ENCODE measurements around the gene FER1L5.

The FER1L5 gene

GRCh38 chr2:96692094-96692971 lies 49.8 kb downstream of the FER1L5 start:
- no peak for TF ChIP-seq TAF1 (IDR thresholded peaks at IDR 0.05; ENCODE audit: borderline replicate concordance, low read depth, low read length)
- TF ChIP-seq POLR2AphosphoS5 (IDR thresholded peaks at IDR 0.05; ENCODE audit: low read depth, low read length), result no peak
- TF ChIP-seq POLR2A (IDR thresholded peaks at IDR 0.05; ENCODE audit: low read depth, low read length), result no peak
- DNase-seq (ENCODE audit: insufficient read length) (no peak), FAIRE-seq (no peak)

- DNase-seq (ENCODE audit: insufficient read length), result no peak
- no peak for FAIRE-seq
- no peak for TF ChIP-seq POLR2A (IDR thresholded peaks at IDR 0.05; ENCODE audit: low read depth, low read length)
- no peak for TF ChIP-seq TAF1 (IDR thresholded peaks at IDR 0.05; ENCODE audit: borderline replicate concordance, low read depth, low read length)
- no peak for TF ChIP-seq POLR2AphosphoS5 (IDR thresholded peaks at IDR 0.05; ENCODE audit: low read depth, low read length)
Observed at GRCh38 chr2:96693286-96694200, 51.0 kb downstream of the FER1L5 start.

- no peak for DNase-seq (ENCODE audit: insufficient read length)
- TF ChIP-seq POLR2A (IDR thresholded peaks at IDR 0.05; ENCODE audit: low read depth, low read length) (no peak), TAF1 (IDR thresholded peaks at IDR 0.05; ENCODE audit: borderline replicate concordance, low read depth, low read length) (no peak), POLR2AphosphoS5 (IDR thresholded peaks at IDR 0.05; ENCODE audit: low read depth, low read length) (no peak)
- FAIRE-seq, result no peak
Observed at GRCh38 chr2:96694279-96694678, 51.7 kb downstream of the FER1L5 start.

- DNase-seq (ENCODE audit: insufficient read length) (no peak), FAIRE-seq (no peak)
- TF ChIP-seq POLR2A (IDR thresholded peaks at IDR 0.05; ENCODE audit: low read depth, low read length), result no peak
- TF ChIP-seq TAF1 (IDR thresholded peaks at IDR 0.05; ENCODE audit: borderline replicate concordance, low read depth, low read length), result no peak
- TF ChIP-seq POLR2AphosphoS5 (IDR thresholded peaks at IDR 0.05; ENCODE audit: low read depth, low read length), result no peak
Observed at GRCh38 chr2:96694816-96695455, 52.4 kb downstream of the FER1L5 start.

GRCh38 chr2:96695602-96696001 lies 53.0 kb downstream of the FER1L5 start:
- TF ChIP-seq TAF1 (IDR thresholded peaks at IDR 0.05; ENCODE audit: borderline replicate concordance, low read depth, low read length) (no peak), POLR2AphosphoS5 (IDR thresholded peaks at IDR 0.05; ENCODE audit: low read depth, low read length) (no peak), POLR2A (IDR thresholded peaks at IDR 0.05; ENCODE audit: low read depth, low read length) (no peak)
- FAIRE-seq, result no peak
- no peak for DNase-seq (ENCODE audit: insufficient read length)

- DNase-seq (ENCODE audit: insufficient read length), result no peak
- no peak for FAIRE-seq
- TF ChIP-seq TAF1 (IDR thresholded peaks at IDR 0.05; ENCODE audit: borderline replicate concordance, low read depth, low read length), result no peak
- TF ChIP-seq POLR2AphosphoS5 (IDR thresholded peaks at IDR 0.05; ENCODE audit: low read depth, low read length), result no peak
- no peak for TF ChIP-seq POLR2A (IDR thresholded peaks at IDR 0.05; ENCODE audit: low read depth, low read length)
Observed at GRCh38 chr2:96697476-96697875, 54.9 kb downstream of the FER1L5 start.

- TF ChIP-seq POLR2A (IDR thresholded peaks at IDR 0.05; ENCODE audit: low read depth, low read length) (no peak), TAF1 (IDR thresholded peaks at IDR 0.05; ENCODE audit: borderline replicate concordance, low read depth, low read length) (no peak)
- DNase-seq (ENCODE audit: insufficient read length) (no peak), FAIRE-seq (no peak)
Observed at GRCh38 chr2:96698221-96698861, 55.8 kb downstream of the FER1L5 start.

- no peak for FAIRE-seq
- TF ChIP-seq POLR2A (IDR thresholded peaks at IDR 0.05; ENCODE audit: low read depth, low read length), result no peak
- TF ChIP-seq TAF1 (IDR thresholded peaks at IDR 0.05; ENCODE audit: borderline replicate concordance, low read depth, low read length), result no peak
- no peak for TF ChIP-seq POLR2AphosphoS5 (IDR thresholded peaks at IDR 0.05; ENCODE audit: low read depth, low read length)
- no peak for DNase-seq (ENCODE audit: insufficient read length)
Observed at GRCh38 chr2:96699021-96699420, 56.5 kb downstream of the FER1L5 start.

GRCh38 chr2:96699621-96700020 lies 57.1 kb downstream of the FER1L5 start:
- DNase-seq (ENCODE audit: insufficient read length) (no peak), FAIRE-seq (no peak)
- TF ChIP-seq POLR2AphosphoS5 (IDR thresholded peaks at IDR 0.05; ENCODE audit: low read depth, low read length), result no peak
- no peak for TF ChIP-seq POLR2A (IDR thresholded peaks at IDR 0.05; ENCODE audit: low read depth, low read length)
- no peak for TF ChIP-seq TAF1 (IDR thresholded peaks at IDR 0.05; ENCODE audit: borderline replicate concordance, low read depth, low read length)

GRCh38 chr2:96700086-96700485 lies 57.5 kb downstream of the FER1L5 start:
- no peak for FAIRE-seq
- no peak for TF ChIP-seq POLR2AphosphoS5 (IDR thresholded peaks at IDR 0.05; ENCODE audit: low read depth, low read length)
- TF ChIP-seq TAF1 (IDR thresholded peaks at IDR 0.05; ENCODE audit: borderline replicate concordance, low read depth, low read length), result no peak
- no peak for TF ChIP-seq POLR2A (IDR thresholded peaks at IDR 0.05; ENCODE audit: low read depth, low read length)

GRCh38 chr2:96701636-96702035 lies 59.1 kb downstream of the FER1L5 start:
- no peak for TF ChIP-seq TAF1 (IDR thresholded peaks at IDR 0.05; ENCODE audit: borderline replicate concordance, low read depth, low read length)
- no peak for TF ChIP-seq POLR2AphosphoS5 (IDR thresholded peaks at IDR 0.05; ENCODE audit: low read depth, low read length)
- no peak for TF ChIP-seq POLR2A (IDR thresholded peaks at IDR 0.05; ENCODE audit: low read depth, low read length)
- FAIRE-seq, result no peak
- no peak for DNase-seq (ENCODE audit: insufficient read length)

More at GRCh38 chr2:96700086-96700485, 57.5 kb downstream of the FER1L5 start:
- no peak for DNase-seq (ENCODE audit: insufficient read length)
